ENCODE results near the gene MAP2K1.

DNA sequence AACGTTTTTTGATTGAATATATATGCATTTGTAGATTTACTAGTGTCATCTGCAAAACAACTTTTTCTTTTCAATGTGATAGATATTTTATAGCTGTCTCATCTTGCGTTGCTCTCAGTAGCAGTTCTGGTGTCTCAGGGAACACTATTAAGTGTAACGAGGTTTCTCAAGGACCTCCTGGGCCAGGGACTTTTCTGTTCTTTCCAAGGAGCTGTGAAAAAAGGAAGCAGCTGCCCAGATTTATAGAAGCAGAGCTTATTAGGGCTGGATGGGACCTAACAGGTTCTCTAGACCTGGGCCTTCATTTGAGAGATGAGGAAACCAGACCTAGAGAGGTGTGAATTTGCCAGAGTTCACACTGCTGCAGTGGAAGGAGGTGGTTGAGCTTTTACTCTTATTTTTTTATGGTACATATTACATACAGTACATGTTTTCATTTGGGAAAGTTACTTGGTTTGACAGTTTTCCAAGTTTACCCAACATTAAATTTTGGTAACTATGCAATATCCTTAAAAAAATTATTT is 16.1 kb downstream of the MAP2K1 start:
- no peak for TF ChIP-seq CTCF (IDR thresholded peaks at IDR 0.05)
- TF ChIP-seq POLR2A (IDR thresholded peaks at IDR 0.05): no peak
